ENCODE results near the gene ESPN.
"Not testable (repeated sequence)": the region's sequence is repeated elsewhere in the genome, so short reads cannot be mapped to it uniquely, and the experiment has no call there.

The ESPN gene

DNA sequence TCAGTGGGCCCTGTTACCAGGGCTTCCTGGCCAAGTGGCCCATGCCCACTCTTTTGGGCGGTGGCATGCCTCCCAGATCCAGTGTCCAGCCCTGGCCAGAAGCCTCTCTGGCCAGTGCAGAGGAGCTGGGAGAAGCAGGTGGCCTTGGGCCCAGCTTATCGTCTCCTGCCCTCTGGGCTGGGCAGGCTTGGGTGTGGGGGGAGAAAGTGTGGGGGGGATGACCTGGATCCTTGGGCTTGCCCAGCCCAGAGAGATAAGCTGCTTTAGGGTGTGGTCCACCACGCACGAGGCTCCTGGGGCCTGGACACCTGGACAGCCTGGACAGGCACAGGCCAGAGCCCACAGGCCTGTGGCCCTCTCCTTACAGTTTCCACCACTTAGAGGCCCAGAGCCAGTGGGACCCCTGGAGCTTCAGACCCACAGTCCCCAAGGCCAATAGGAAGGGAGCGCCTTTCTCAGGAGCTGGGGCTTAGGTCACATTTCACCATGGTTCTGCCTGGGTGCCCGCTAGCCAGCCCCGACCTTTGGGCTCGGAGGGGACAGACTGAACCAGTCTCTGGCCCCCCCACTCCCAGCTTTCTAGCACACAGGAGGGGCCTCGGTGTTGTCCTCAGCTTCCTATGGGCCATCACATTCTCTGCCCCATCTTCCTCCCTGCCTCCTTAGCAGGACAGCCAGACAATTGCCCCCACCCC is 1.8 kb downstream of the ESPN start:
- DNase-seq (no peak), ATAC-seq (ENCODE audit: insufficient read depth, low read depth) (no peak)
- no peak for TF ChIP-seq EZH2 (IDR thresholded peaks at IDR 0.05; ENCODE audit: borderline replicate concordance, low read depth, low read length, severe bottlenecking)
- TF ChIP-seq, protein P1, sequence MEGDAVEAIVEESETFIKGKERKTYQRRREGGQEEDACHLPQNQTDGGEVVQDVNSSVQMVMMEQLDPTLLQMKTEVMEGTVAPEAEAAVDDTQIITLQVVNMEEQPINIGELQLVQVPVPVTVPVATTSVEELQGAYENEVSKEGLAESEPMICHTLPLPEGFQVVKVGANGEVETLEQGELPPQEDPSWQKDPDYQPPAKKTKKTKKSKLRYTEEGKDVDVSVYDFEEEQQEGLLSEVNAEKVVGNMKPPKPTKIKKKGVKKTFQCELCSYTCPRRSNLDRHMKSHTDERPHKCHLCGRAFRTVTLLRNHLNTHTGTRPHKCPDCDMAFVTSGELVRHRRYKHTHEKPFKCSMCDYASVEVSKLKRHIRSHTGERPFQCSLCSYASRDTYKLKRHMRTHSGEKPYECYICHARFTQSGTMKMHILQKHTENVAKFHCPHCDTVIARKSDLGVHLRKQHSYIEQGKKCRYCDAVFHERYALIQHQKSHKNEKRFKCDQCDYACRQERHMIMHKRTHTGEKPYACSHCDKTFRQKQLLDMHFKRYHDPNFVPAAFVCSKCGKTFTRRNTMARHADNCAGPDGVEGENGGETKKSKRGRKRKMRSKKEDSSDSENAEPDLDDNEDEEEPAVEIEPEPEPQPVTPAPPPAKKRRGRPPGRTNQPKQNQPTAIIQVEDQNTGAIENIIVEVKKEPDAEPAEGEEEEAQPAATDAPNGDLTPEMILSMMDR (IDR thresholded peaks at IDR 0.05; ENCODE audit: borderline replicate concordance, extremely low read depth, low read length, poor library complexity, severe bottlenecking) = no peak
- Histone ChIP-seq H3K4me2 (ENCODE audit: insufficient read depth, low read length) (no peak overlapping the region), H4K20me1 (ENCODE audit: insufficient read depth, low read length) (peaks cover 3% of the 10 kb centered on the region; the same call in 1 of the 2 replicates), H3K4me1 (ENCODE audit: insufficient read depth, low read length) (peaks cover 4% of the 10 kb centered on the region; the same call in 1 of the 2 replicates), H3K9me3 (ENCODE audit: insufficient read depth, low read length, severe bottlenecking) (no peaks in the 10 kb centered on the region), H3K79me2 (ENCODE audit: insufficient read depth, low read length) (no peaks in the 10 kb centered on the region), H3K4me3 (ENCODE audit: low read depth in 1 of 2, low read length in 2 of 2) (no peak overlapping the region), H3K36me3 (ENCODE audit: insufficient read depth, low read length) (no peaks in the 10 kb centered on the region), H3K9ac (ENCODE audit: low read depth, low read length) (no peak overlapping the region), H2AFZ (ENCODE audit: low read depth, low read length) (no peak overlapping the region), H3K27ac (ENCODE audit: low read length) (no peak overlapping the region), H3K27me3 (ENCODE audit: insufficient read depth, low read length, poor library complexity) (peaks cover 10% of the 10 kb centered on the region)

DNA sequence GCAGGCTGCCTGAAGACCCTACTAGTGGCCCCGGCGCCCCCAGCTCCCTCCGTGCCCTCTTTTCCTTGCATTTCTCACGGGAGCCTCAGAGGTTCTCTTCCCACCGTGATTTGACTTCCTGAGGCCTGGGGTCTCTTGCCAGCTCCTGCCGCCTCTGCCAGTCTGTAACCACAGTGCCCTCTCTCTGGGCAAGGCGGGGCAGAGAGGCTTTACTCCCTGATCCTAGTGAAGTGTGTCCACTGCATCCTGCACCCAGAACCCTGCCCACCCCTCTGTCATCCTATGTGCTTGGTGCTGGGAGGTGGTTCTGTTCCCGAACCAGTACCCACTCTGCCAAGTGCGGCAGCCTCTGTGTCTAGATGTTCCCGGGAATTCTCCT is 2.4 kb downstream of the ESPN start:
- ATAC-seq (ENCODE audit: insufficient read depth, low read depth) (no peak), DNase-seq (no peak)
- no peak for TF ChIP-seq EZH2 (IDR thresholded peaks at IDR 0.05; ENCODE audit: borderline replicate concordance, low read depth, low read length, severe bottlenecking)
- TF ChIP-seq, protein P1 (IDR thresholded peaks at IDR 0.05; ENCODE audit: borderline replicate concordance, extremely low read depth, low read length, poor library complexity, severe bottlenecking) = no peak
- Histone ChIP-seq H3K4me2 (ENCODE audit: insufficient read depth, low read length) (no peak overlapping the region), H3K9me3 (ENCODE audit: insufficient read depth, low read length, severe bottlenecking) (no peaks in the 10 kb centered on the region), H2AFZ (ENCODE audit: low read depth, low read length) (no peak overlapping the region), H3K27me3 (ENCODE audit: insufficient read depth, low read length, poor library complexity) (peaks cover 7% of the 10 kb centered on the region), H3K9ac (ENCODE audit: low read depth, low read length) (no peak overlapping the region), H3K4me1 (ENCODE audit: insufficient read depth, low read length) (peaks cover 4% of the 10 kb centered on the region; the same call in 1 of the 2 replicates), H3K27ac (ENCODE audit: low read length) (no peak overlapping the region), H4K20me1 (ENCODE audit: insufficient read depth, low read length) (peaks cover 3% of the 10 kb centered on the region; the same call in 1 of the 2 replicates), H3K4me3 (ENCODE audit: low read depth in 1 of 2, low read length in 2 of 2) (no peak overlapping the region), H3K79me2 (ENCODE audit: insufficient read depth, low read length) (no peaks in the 10 kb centered on the region), H3K36me3 (ENCODE audit: insufficient read depth, low read length) (no peaks in the 10 kb centered on the region)

DNA sequence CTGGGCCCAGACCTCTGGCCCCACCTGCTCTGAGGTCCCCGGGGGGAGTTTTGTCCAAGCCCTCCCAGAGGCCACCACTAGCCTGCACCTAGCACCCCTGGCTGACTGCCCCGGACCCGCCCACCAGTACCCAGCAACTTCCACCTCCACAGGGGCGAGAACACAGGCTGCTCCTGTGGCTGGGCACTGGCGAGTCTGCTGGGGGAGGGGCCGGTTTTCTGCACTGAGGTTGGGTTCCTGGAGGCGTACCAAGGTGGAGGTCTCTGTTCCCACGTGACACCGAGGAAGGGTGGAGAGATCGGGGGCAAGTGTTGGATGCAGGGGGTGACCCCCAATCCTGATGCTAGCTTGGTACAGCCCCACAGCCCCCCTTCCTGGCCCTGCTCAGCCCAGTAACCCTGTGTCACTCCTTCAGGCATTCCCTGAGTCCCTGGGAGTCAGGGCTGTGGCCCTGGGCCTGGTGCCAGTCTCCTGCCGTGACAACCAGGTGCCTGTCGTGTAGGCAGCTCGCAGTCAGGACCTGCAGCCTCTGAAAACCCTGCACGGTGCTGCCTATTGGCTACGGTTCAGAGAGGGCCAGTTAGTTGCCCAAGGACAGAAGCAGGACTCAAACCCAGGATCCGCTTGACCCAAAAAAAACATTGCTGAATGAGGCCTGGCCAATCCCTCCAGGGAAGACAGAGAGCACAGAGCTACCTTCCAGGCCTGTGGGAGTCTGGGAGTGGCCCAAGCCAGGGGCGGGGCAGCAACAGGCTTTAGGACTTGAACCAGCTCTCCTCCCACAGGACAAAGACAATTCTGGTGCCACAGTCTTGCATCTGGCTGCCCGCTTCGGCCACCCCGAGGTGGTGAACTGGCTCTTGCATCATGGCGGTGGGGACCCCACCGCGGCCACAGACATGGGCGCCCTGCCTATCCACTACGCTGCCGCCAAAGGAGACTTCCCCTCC is 3.1 kb downstream of the ESPN start:
- H3K4me1 ChIP-seq (ENCODE audit: insufficient read depth, low read length) = peaks cover 4% of the 10 kb centered on the region; the same call in 1 of the 2 replicates
- no peak overlapping the region for H3K4me3 ChIP-seq (ENCODE audit: low read depth in 1 of 2, low read length in 2 of 2)
- no peaks in the 10 kb centered on the region for H3K36me3 ChIP-seq (ENCODE audit: insufficient read depth, low read length)
- no peak for ATAC-seq (ENCODE audit: insufficient read depth, low read depth)
- H3K79me2 ChIP-seq (ENCODE audit: insufficient read depth, low read length) = no peaks in the 10 kb centered on the region
- H3K27ac ChIP-seq (ENCODE audit: low read length) = no peak overlapping the region
- H3K9me3 ChIP-seq (ENCODE audit: insufficient read depth, low read length, severe bottlenecking) = no peaks in the 10 kb centered on the region
- H4K20me1 ChIP-seq (ENCODE audit: insufficient read depth, low read length) = peaks cover 3% of the 10 kb centered on the region; the same call in 1 of the 2 replicates
- H3K9ac ChIP-seq (ENCODE audit: low read depth, low read length) = no peak overlapping the region
- H3K4me2 ChIP-seq (ENCODE audit: insufficient read depth, low read length) = no peak overlapping the region
- H2AFZ ChIP-seq (ENCODE audit: low read depth, low read length) = no peak overlapping the region
- DNase-seq = no peak
- no peak for TF ChIP-seq EZH2 (IDR thresholded peaks at IDR 0.05; ENCODE audit: borderline replicate concordance, low read depth, low read length, severe bottlenecking)
- TF ChIP-seq, protein P1 (IDR thresholded peaks at IDR 0.05; ENCODE audit: borderline replicate concordance, extremely low read depth, low read length, poor library complexity, severe bottlenecking) = no peak
- H3K27me3 ChIP-seq (ENCODE audit: insufficient read depth, low read length, poor library complexity) = peaks cover 7% of the 10 kb centered on the region

- not testable (repeated sequence) for H3K4me1 ChIP-seq (ENCODE audit: insufficient read depth, low read length); H3K4me3 ChIP-seq (ENCODE audit: low read depth in 1 of 2, low read length in 2 of 2); H3K9ac ChIP-seq (ENCODE audit: low read depth, low read length); H3K27ac ChIP-seq (ENCODE audit: low read length); H4K20me1 ChIP-seq (ENCODE audit: insufficient read depth, low read length); H3K36me3 ChIP-seq (ENCODE audit: insufficient read depth, low read length); H3K9me3 ChIP-seq (ENCODE audit: insufficient read depth, low read length, severe bottlenecking); H3K79me2 ChIP-seq (ENCODE audit: insufficient read depth, low read length); DNase-seq; H3K4me2 ChIP-seq (ENCODE audit: insufficient read depth, low read length); H2AFZ ChIP-seq (ENCODE audit: low read depth, low read length); ATAC-seq (ENCODE audit: insufficient read depth, low read depth); H3K27me3 ChIP-seq (ENCODE audit: insufficient read depth, low read length, poor library complexity)
These were observed 3.9 kb downstream of the ESPN start for GRCh38 chr1:6428453-6428852.

GRCh38 chr1:6429660-6430411 is 5.3 kb downstream of the ESPN start:
- H3K36me3 ChIP-seq (ENCODE audit: insufficient read depth, low read length); H3K9me3 ChIP-seq (ENCODE audit: insufficient read depth, low read length, severe bottlenecking); DNase-seq; H3K9ac ChIP-seq (ENCODE audit: low read depth, low read length); H3K4me1 ChIP-seq (ENCODE audit: insufficient read depth, low read length); H4K20me1 ChIP-seq (ENCODE audit: insufficient read depth, low read length); H3K79me2 ChIP-seq (ENCODE audit: insufficient read depth, low read length); H3K4me2 ChIP-seq (ENCODE audit: insufficient read depth, low read length); ATAC-seq (ENCODE audit: insufficient read depth, low read depth); H3K4me3 ChIP-seq (ENCODE audit: low read depth in 1 of 2, low read length in 2 of 2); H3K27ac ChIP-seq (ENCODE audit: low read length); H2AFZ ChIP-seq (ENCODE audit: low read depth, low read length): not testable (repeated sequence)
- H3K27me3 ChIP-seq (ENCODE audit: insufficient read depth, low read length, poor library complexity) = peaks cover 15% of the 10 kb centered on the region
